HPDE6-E6E7 (cell line): ENCODE measurements around the gene SOCS1.

Experiments
- DNase-seq: peaks from one replicate; pipeline ENCODE4 v3.0.0; 2011; ENCODE audit warnings: missing footprints; ENCODE audit errors: extremely low spot score

SOCS1 gene

DNA sequence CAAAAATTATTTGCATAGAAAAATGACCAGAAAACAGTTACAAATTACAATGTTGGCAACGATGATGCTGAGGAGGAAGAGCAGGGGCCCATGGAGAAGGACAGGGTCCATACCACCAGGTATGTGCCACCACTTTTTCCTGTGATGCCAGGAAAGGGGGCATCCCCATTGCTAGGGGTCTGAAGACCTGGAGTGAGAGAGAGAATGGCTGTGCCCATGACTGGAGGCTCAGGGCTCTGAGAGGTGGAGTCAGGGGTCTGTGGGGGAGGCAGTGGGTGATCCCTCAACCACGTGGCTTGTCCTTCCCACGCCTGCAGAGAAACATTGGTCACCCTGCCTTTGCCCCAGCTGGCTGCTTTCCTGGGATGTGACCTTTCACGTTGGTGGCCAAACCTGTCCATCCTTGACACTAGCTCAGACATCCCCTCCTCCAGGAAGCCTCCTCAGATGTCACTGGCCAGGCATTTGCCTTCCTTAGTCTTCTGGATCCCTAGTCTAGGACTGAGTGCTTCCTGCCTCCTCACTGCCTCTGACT is 51.4 kb downstream of the SOCS1 start:
- no peak for DNase-seq
